HG03469 (cell line): Measurements from ENCODE around the gene CHRND.
"Not testable (repeated sequence)": the region's sequence is repeated elsewhere in the genome, so short reads cannot be mapped to it uniquely, and the experiment has no call there.

ENCODE experiments used
- ATAC-seq: cut with Tn5 transposase; IDR thresholded peaks from one replicate; pipeline ENCODE4 v1.9.1; 2021; ENCODE audit warnings: mild to moderate bottlenecking, moderate library complexity, moderate number of reproducible peaks; ENCODE audit not compliant: unreplicated experiment

Gene CHRND

GRCh38 chr2:232570481-232570880 lies 44.5 kb downstream of the CHRND start:
- ATAC-seq = not testable (repeated sequence)

- ATAC-seq = no peak
Observed at GRCh38 chr2:232571026-232571474, 45.1 kb downstream of the CHRND start.

GRCh38 chr2:232573042-232573441 lies 47.1 kb downstream of the CHRND start:
- no peak for ATAC-seq

GRCh38 chr2:232573771-232574435 lies 47.9 kb downstream of the CHRND start:
- ATAC-seq = no peak

- ATAC-seq = no peak
Observed at GRCh38 chr2:232574674-232575403, 48.9 kb downstream of the CHRND start.

GRCh38 chr2:232575404-232575746 lies 49.4 kb downstream of the CHRND start:
- no peak for ATAC-seq

- ATAC-seq = no peak
Observed at GRCh38 chr2:232576995-232577394, 51.0 kb downstream of the CHRND start.

- no peak for ATAC-seq
Observed at GRCh38 chr2:232577841-232578240, 51.9 kb downstream of the CHRND start.

- ATAC-seq = no peak
Observed at GRCh38 chr2:232578626-232579025, 52.7 kb downstream of the CHRND start.

GRCh38 chr2:232580648-232580981 lies 54.7 kb downstream of the CHRND start:
- no peak for ATAC-seq

GRCh38 chr2:232581725-232582124 lies 55.8 kb downstream of the CHRND start:
- ATAC-seq = no peak

- ATAC-seq = no peak
Observed at GRCh38 chr2:232584238-232584637, 58.3 kb downstream of the CHRND start.
